IMR-90 (cell line): ENCODE measurements around the gene AGAP1. TPM values are rescaled to one million over a fixed set of nuclear protein-coding genes. Genes with fewer than 3 reads are reported as not detected.

ENCODE experiments used
- ATAC-seq: fragments of 200-7000 bp; cut with Tn5 transposase; 2 replicates; pipeline ENCODE4 v1.9.1; 2020; ENCODE audit warnings: low read depth, mild to moderate bottlenecking, moderate library complexity
- BruUV-seq: library from RNA; stranded (reverse); fragments of 400-500 nt; replicated peaks from 2 replicates; lab custom pipeline; 2021; lab: Mats Ljungman, UMichigan
- CTCF ChIA-PET: fragments of 300-600 bp; formaldehyde crosslinking; extraction: SDS; loops from one replicate; lab custom pipeline; 2021; ENCODE audit warnings: antibody characterized with exemption; lab: Yijun Ruan, JAX
- POLR2A ChIA-PET: fragments of 300-600 bp; sonication (Branson Sonifier 250); formaldehyde crosslinking; loops from one replicate; lab custom pipeline; 2022; ENCODE audit warnings: antibody characterized with exemption; ENCODE audit not compliant: unreplicated experiment; lab: Charles Lee
- DNase-seq: peaks from one replicate; pipeline ENCODE4 v3.0.0; 2013
- H2AFZ ChIP-seq: replicated peaks from 2 replicates; pipeline ENCODE3; 2013; ENCODE audit warnings: low read length, mild to moderate bottlenecking; ENCODE audit not compliant: poor library complexity
- H2AK5ac ChIP-seq: 2 replicates; pipeline ENCODE4 v1.6.1; 2013; ENCODE audit warnings: low read depth, low read length, inconsistent platforms
- H2AK9ac ChIP-seq: replicated peaks from 2 replicates; pipeline ENCODE3; 2013; ENCODE audit warnings: mild to moderate bottlenecking, low read depth, low read length, moderate library complexity; ENCODE audit not compliant: poor library complexity
- H2BK120ac ChIP-seq: 2 replicates; pipeline ENCODE4 v1.6.1; 2013; ENCODE audit warnings: low read depth, low read length, inconsistent platforms
- H2BK15ac ChIP-seq: 3 replicates; pipeline ENCODE4 v1.6.1; 2013; ENCODE audit warnings: low read depth, low read length, inconsistent platforms
- H2BK20ac ChIP-seq: 2 replicates; pipeline ENCODE4 v1.6.1; 2013; ENCODE audit warnings: low read depth, mild to moderate bottlenecking, inconsistent platforms, low read length, moderate library complexity
- H2BK5ac ChIP-seq: 2 replicates; pipeline ENCODE4 v1.6.1; 2013; ENCODE audit warnings: mild to moderate bottlenecking, low read depth, low read length, inconsistent platforms; ENCODE audit not compliant: poor library complexity, severe bottlenecking
- H3K14ac ChIP-seq: replicated peaks from 2 replicates; pipeline ENCODE4 v1.6.1; 2013; ENCODE audit warnings: low read depth, low read length, inconsistent platforms
- H3K18ac ChIP-seq: 2 replicates; pipeline ENCODE4 v1.6.1; 2013; ENCODE audit warnings: low read depth, low read length, control low read depth
- H3K23ac ChIP-seq: 2 replicates; pipeline ENCODE4 v1.6.1; 2013; ENCODE audit warnings: low read depth, low read length, inconsistent platforms
- H3K27ac ChIP-seq: 2 replicates; pipeline ENCODE4 v1.5.1; 2013; ENCODE audit warnings: mild to moderate bottlenecking, control low read depth, low read length; ENCODE audit not compliant: insufficient read depth
- H3K27me3 ChIP-seq: 2 replicates; pipeline ENCODE4 v1.6.1; 2013; ENCODE audit warnings: low read length; ENCODE audit not compliant: control insufficient read depth, insufficient read depth
- H3K36me3 ChIP-seq: 2 replicates; pipeline ENCODE4 v1.6.1; 2013; ENCODE audit warnings: low read length, mixed read lengths; ENCODE audit not compliant: control insufficient read depth, insufficient read depth
- H3K4ac ChIP-seq: 2 replicates; pipeline ENCODE4 v1.6.1; 2013; ENCODE audit warnings: low read depth, low read length, inconsistent platforms
- H3K4me1 ChIP-seq: 2 replicates; pipeline ENCODE4 v1.6.1; 2013; ENCODE audit warnings: low read length, mixed read lengths; ENCODE audit not compliant: control insufficient read depth, insufficient read depth
- H3K4me2 ChIP-seq: 2 replicates; pipeline ENCODE4 v1.6.1; 2013; ENCODE audit warnings: low read depth, mild to moderate bottlenecking, control low read depth, low read length, moderate library complexity
- H3K4me3 ChIP-seq: 2 replicates; pipeline ENCODE4 v1.5.1; 2013; ENCODE audit warnings: low read depth, mild to moderate bottlenecking, control low read depth, low read length, moderate library complexity; ENCODE audit not compliant: insufficient read depth
- H3K56ac ChIP-seq: 2 replicates; pipeline ENCODE4 v1.6.1; 2013; ENCODE audit warnings: low read length, inconsistent platforms; ENCODE audit not compliant: insufficient read depth; ENCODE audit errors: extremely low read depth
- H3K79me1 ChIP-seq, 2 experiments: 2 replicates each; pipeline ENCODE4 v1.6.1; 2013; ENCODE audit warnings: low read length in 2 of 2, inconsistent platforms in 1 of 2, low read depth in 1 of 2
- H3K9ac ChIP-seq: 2 replicates; pipeline ENCODE4 v1.6.1; 2013; ENCODE audit warnings: low read depth, low read length, control low read depth
- H3K9me1 ChIP-seq: 2 replicates; pipeline ENCODE4 v1.6.1; 2013; ENCODE audit warnings: low read length, inconsistent platforms; ENCODE audit not compliant: insufficient read depth
- H3K9me3 ChIP-seq: 2 replicates; pipeline ENCODE4 v1.6.1; 2013; ENCODE audit warnings: low read length; ENCODE audit not compliant: control insufficient read depth, insufficient read depth
- H4K20me1 ChIP-seq: 2 replicates; pipeline ENCODE4 v1.6.1; 2013; ENCODE audit warnings: low read length, inconsistent platforms; ENCODE audit not compliant: insufficient read depth
- H4K5ac ChIP-seq: 2 replicates; pipeline ENCODE4 v1.6.1; 2013; ENCODE audit warnings: mild to moderate bottlenecking, low read depth, low read length, control low read depth
- H4K8ac ChIP-seq, 2 experiments: 2 replicates each; pipeline ENCODE4 v1.6.1; 2013; ENCODE audit warnings: low read depth in 2 of 2, low read length in 2 of 2, control low read depth in 1 of 2, inconsistent platforms in 1 of 2
- H4K91ac ChIP-seq: 2 replicates; pipeline ENCODE4 v1.6.1; 2013; ENCODE audit warnings: low read depth, low read length, inconsistent platforms; ENCODE audit not compliant: insufficient read depth
- CHD1 ChIP-seq: IDR thresholded peaks from 2 replicates; pipeline ENCODE4 v1.6.1; 2012; ENCODE audit warnings: low read depth, low read length, improper control_type of control experiment
- MAFK ChIP-seq: IDR thresholded peaks from 2 replicates; pipeline ENCODE4 v1.6.1; 2012; ENCODE audit warnings: low read depth, low read length, improper control_type of control experiment
- WGBS, 2 experiments: methylation state at CpG; one replicate each; pipeline versions ENCODE4 v1.1.5 to v1.1.7; 2013; ENCODE audit warnings: missing lambda C conversion rate in 2 of 2; ENCODE audit not compliant: insufficient read length in 1 of 2; ENCODE audit errors: extremely low coverage in 2 of 2; 5-methylcytosine and 5-hydroxymethylcytosine counted together
- dilution Hi-C: fragments of 300-500 bp; cut with HindIII; formaldehyde crosslinking; loops from one replicate; pipeline ENCODE4 v1.14.3; 2018; ENCODE audit warnings: low sequenced_read_pairs; ENCODE audit not compliant: unreplicated experiment
- in situ Hi-C: fragments of 300-500 bp; cut with MboI; formaldehyde crosslinking; loops from 3 replicates; pipeline ENCODE4 v1.14.3; 2019; ENCODE audit warnings: low sequenced_read_pairs, inconsistent platforms, mixed read lengths
- intact Hi-C: fragments of 100-400 bp; cut with micrococcal nuclease; formaldehyde crosslinking; loops from 2 replicates; pipeline ENCODE4 v1.10.0; 2022
- polyA plus RNA-seq, 3 experiments: library from polyadenylated mRNA; depleted of rRNA; stranded (reverse); fragments of >200 nt; gene quantifications; 2 replicates each; pipeline ENCODE4 v1.2.3, GENCODE V29; 2012; ENCODE audit warnings: low replicate concordance in 1 of 3
- total RNA-seq: library from RNA; depleted of rRNA; stranded (reverse); fragments of >200 nt; gene quantifications from 2 replicates; pipeline ENCODE4 v1.2.3, GENCODE V29; 2012
- TF ChIP-seq, protein P1 (sequence below): fragments of 150-350 bp; IDR thresholded peaks from 2 replicates; pipeline ENCODE4 v1.6.1; 2017; ENCODE audit warnings: mild to moderate bottlenecking, antibody characterized with exemption, low read length, low read depth

AGAP1 gene
- total and polyA plus RNA-seq, 2 of the 4 experiments (the other 2 are of a cell fraction) = 15.1 to 16.4 TPM

DNA sequence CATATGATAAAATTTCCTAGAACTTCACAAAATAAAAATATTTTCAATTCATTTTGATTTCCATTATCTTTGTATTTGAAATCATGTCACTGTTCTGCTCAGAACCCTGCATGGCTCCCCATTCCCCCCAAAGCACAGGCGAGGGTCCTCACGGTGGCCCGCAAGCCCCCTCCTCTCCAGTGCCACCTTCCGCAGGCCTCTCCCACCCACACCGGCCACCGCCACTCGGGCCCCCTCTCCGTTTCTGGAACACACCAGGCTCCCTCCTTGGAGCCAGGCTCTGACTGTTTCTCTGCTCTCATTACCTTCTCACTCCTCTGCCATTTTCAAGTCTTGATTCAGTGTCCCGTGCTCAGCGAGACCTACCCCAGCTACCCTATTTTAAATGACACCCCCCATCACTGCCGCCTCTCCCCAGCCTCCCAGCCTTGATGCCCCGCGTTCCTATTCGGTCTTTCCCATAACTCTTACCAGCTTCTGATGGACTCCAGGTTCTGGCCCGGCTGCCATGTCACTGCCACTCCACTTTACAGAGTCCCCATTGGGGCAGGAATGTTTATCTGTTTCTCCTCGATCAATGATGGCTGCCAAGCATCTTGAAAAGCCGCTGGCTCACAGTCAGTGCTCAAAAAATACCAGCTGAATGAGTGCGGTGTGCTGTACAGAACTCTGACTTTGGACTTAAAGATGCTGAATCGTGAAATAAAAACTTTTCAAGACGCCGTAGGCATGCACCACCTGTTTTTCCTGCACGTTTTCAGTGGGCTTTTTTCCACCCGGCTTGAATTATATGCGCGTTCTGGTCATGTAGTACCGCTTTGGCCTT, 473.3 kb downstream of the AGAP1 start:
- TF ChIP-seq, protein P1, sequence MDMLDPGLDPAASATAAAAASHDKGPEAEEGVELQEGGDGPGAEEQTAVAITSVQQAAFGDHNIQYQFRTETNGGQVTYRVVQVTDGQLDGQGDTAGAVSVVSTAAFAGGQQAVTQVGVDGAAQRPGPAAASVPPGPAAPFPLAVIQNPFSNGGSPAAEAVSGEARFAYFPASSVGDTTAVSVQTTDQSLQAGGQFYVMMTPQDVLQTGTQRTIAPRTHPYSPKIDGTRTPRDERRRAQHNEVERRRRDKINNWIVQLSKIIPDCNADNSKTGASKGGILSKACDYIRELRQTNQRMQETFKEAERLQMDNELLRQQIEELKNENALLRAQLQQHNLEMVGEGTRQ = no peak
- TF ChIP-seq MAFK = 0 out of 2 replicates have a peak, but pooled peaks have one; percentile 16
- TF ChIP-seq CHD1 = no peak
- no peak overlapping the region for H4K5ac ChIP-seq
- H2AK5ac ChIP-seq = no peak overlapping the region
- peaks cover 3% of the 10 kb centered on the region; the same call in 1 of the 2 replicates for H3K9me1 ChIP-seq
- H3K27ac ChIP-seq = no peak overlapping the region
- H4K20me1 ChIP-seq = no peaks in the 10 kb centered on the region
- ChIA-PET CTCF (no interaction called here), POLR2A (no interaction called here)
- no peak overlapping the region for H2BK20ac ChIP-seq
- H2AK9ac ChIP-seq = no peak overlapping the region
- H3K4me1 ChIP-seq = no peaks in the 10 kb centered on the region
- no peak overlapping the region for H3K4me3 ChIP-seq
- dilution Hi-C loops (no loop called here), in situ Hi-C loops (no loop called here), intact Hi-C loops (no loop called here)
- DNase-seq (no peak), ATAC-seq (no peak)
- no peak overlapping the region for H4K91ac ChIP-seq
- H3K36me3 ChIP-seq = peaks cover 11% of the 10 kb centered on the region
- H3K9me3 ChIP-seq = no peaks in the 10 kb centered on the region
- no TSS peak for BruUV-seq
- H3K23ac ChIP-seq = no peak overlapping the region
- H3K14ac ChIP-seq = no peak overlapping the region
- H3K4ac ChIP-seq = no peak overlapping the region
- no peak overlapping the region for H2BK5ac ChIP-seq
- no peak overlapping the region for H4K8ac ChIP-seq
- no peak overlapping the region for H2AFZ ChIP-seq
- H3K18ac ChIP-seq = no peak overlapping the region
- H2BK15ac ChIP-seq = no peak overlapping the region
- H3K79me1 ChIP-seq = no peaks in the 10 kb centered on the region
- no peaks in the 10 kb centered on the region for H3K27me3 ChIP-seq
- WGBS, 2 experiments = 90% methylated on average over 8 of the region's 26 CpGs; no CpG with 5 or more reads in 1 of the 2 experiments
- no peak overlapping the region for H3K4me2 ChIP-seq
- H3K56ac ChIP-seq = no peak overlapping the region
- H3K9ac ChIP-seq = no peak overlapping the region
- no peak overlapping the region for H2BK120ac ChIP-seq
